Stimulated activated CD8-positive, alpha-beta memory T cell treated with anti-CD3 and anti-CD28 coated beads, Interleukin-12 subunit alpha, Interleukin-12 subunit beta, amount 100 ng/mL, for 4 hours (primary cell): ENCODE measurements around the gene ACAA1.
"Not testable (repeated sequence)": the region's sequence is repeated elsewhere in the genome, so short reads cannot be mapped to it uniquely, and the experiment has no call there.

Experiments used
- DNase-seq: peaks from one replicate; pipeline ENCODE4 v3.0.0-alpha.2; 2020; ENCODE audit warnings: low read depth

Gene ACAA1, protein sequence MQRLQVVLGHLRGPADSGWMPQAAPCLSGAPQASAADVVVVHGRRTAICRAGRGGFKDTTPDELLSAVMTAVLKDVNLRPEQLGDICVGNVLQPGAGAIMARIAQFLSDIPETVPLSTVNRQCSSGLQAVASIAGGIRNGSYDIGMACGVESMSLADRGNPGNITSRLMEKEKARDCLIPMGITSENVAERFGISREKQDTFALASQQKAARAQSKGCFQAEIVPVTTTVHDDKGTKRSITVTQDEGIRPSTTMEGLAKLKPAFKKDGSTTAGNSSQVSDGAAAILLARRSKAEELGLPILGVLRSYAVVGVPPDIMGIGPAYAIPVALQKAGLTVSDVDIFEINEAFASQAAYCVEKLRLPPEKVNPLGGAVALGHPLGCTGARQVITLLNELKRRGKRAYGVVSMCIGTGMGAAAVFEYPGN

DNA sequence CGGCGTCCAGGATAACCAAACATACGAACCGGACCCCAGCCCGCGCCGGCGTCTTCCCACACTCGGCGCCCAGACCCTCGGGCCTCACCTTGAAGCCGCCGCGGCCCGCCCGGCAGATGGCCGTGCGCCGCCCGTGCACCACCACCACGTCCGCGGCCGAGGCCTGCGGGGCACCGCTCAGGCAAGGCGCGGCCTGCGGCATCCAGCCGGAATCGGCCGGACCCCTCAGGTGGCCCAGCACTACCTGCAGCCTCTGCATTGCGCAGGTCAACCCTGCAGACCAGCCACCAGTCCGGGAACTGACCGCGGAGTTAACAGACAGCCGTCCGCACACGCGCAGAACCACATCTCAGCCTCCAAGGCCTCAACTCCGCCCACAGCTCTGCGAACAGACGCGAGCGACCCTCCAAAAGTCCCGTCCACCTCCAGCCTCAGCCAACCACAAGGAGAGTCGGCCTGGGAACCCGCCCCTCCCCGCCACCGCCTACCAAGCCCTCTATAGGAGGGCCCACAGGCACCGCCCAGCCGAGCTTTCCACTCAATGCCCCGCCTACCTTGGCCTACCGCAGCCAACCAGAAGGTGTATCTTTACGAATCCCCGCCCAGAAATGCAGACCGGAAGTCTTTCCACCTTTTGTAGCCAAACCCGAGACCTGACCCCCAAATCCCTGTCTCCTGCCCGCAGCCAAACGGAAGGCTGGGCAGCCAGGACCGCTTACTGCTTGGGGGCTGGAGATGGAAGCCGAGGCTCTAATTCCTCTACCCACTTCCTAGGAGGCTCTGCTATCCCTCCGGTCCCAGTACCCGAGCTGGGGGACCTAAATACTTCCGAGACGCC lies at the start of gene ACAA1:
TSS of gene ACAA1 (minus strand) at position 351 of the 838 bp plus-strand sequence. CDS start at position 259, 92 bp downstream.
- peak; percentile 96 for DNase-seq

DNA sequence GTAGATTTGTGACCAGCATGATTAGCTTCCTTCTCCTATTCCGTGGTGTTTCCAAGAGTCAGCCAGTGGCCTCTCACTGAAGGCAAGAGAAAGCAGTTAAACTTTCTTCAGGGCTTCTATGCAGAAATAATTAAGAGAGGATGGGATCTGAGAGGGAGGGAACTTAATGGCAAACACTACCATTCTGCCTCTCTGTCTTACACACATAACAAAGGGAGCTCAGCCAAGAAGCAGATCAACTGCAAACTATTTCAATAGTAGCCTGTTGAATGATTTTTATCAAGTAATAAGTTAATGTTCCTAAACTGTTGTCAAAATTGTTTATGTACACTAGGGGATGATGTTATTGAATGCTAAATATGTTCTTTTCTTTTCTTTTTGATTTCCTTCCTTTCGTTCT lies 40.3 kb upstream of the ACAA1 start:
- DNase-seq = no peak

DNA sequence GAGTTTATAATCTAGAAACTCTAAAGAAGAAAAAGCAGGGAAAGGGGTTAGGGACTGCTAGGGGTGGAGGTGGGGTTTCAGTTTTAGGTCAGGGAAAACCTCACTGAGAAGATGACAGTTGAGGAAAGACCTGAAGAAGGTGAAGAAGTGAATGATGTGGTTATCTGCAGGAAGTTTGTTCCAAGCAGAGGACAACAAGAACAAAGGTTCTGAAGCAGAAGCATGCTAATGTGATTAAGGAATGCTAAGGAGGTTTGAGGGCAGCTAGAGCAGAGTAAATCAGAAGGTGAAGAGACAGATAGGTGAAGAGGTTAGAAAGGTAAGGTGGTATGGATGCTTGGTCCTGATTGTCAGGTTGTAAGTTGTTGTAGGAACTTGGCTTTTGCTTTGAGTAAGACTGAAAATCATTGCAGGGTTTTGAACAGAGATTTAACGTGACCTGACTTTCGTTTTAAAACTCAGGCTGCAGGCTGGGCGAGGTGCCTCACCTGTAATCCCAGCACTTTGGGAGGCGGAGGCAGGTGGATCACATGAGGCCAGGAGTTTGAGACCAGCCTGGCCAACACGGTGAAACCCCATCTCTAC lies 37.0 kb upstream of the ACAA1 start:
- DNase-seq = no peak

DNA sequence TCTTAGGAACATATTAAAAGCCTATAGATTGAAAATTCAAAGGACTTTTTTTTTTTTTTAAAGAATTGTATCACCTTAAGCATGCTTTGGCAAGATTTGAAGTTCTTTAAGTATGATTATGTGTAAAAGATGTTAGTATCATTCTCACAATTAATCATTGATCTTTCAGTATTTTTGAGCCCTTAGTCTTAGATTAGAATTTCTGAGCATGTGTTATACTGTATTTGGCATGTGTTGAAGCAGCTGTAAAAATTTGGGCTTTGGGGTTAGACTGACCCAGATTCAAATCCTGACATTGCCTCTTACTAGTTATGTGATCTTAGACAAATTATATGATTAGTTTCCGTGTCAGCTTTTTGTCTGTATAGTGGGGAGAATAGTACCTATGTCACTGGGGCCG lies 34.7 kb upstream of the ACAA1 start:
- DNase-seq = no peak

DNA sequence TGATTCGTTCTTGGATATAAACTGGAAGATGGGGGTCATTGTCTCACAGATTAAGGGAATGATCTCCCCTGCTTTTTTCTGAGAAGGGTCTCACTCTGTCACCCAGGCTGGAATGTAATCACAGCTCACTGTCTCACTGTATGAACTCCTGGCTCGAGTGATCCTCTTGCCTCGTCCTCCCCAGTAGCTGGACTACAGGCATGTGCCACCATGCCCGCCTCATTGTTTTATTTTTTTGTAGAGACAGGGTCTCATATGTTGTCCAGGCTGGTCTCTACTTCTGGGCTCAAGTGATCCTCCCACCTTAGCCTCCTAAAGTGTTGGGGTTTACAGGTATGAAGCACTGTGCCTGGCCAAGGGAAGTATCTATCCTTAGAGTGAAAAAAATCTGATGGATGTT lies 33.8 kb upstream of the ACAA1 start:
- DNase-seq = no peak

DNA sequence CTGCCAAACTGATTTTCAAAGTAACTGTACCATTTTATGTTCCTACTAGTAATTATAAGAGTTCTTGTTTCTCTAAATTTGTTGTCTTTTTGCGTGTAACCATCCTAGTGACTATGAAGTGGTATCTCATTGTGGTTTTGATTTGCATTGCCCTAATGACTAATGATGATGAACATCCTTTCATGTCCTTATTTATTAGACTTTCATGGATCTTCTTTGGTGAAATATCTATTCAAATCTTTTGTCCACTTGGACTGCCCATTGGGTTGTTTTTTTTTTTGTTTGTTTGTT lies 32.0 kb upstream of the ACAA1 start:
- no peak for DNase-seq

DNA sequence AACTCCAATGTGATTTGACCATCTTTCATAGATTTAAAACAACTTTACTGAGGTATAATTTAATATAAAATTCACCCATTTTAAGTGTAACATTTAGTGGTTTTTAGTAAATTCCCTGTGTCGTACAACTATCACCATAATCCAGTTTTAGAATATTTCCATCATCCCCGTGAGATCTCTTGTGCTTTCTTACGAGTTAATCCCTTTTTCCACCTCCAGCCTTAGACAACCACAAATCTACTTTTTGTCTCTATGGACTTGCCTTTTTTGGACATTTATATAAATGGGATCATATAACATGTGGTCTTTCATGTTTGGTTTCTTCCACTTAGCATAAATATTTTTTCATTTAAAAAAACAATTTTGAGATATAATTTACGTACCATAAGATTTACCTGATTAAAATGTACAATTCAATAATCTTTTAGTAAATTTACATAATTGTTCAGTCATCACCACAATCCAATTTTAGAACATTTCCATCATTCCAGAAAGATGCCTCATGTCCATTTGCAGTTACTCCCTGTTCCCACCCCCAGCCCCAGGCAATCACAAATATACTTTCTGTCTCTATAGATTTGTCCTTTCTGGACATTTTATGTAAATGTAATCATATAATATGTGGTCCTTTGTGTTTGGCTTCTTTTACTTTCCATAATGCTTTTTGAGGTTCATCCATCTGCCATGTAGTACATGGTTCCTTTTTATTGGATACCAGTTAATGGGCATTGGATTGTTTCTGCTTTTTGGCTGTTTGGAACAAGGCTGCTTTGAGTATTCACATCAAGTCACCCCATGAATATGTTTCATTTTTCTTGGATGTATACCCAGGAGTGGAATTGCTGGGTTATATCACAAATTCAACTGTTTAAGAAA lies 31.5 kb upstream of the ACAA1 start:
- no peak for DNase-seq

DNA sequence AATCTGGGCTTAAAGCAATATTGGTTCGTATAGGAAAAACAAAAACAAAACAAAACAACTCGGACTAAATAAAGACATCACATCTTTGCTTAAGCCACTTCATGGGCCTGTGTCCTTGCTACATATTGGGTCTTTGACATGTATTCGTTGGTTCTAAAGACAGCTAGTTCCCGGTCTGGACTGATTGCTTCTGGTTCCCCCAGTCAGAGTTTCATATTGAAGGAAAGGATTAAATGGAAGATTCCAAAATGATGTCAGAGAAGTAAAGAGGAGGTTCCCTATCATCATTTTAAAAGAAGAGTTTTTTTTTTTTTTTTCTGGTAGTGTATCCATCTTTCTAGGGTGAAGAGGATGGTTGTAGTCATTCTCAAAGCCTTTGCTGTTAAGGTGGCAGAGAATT lies 30.7 kb upstream of the ACAA1 start:
- no peak for DNase-seq

DNA sequence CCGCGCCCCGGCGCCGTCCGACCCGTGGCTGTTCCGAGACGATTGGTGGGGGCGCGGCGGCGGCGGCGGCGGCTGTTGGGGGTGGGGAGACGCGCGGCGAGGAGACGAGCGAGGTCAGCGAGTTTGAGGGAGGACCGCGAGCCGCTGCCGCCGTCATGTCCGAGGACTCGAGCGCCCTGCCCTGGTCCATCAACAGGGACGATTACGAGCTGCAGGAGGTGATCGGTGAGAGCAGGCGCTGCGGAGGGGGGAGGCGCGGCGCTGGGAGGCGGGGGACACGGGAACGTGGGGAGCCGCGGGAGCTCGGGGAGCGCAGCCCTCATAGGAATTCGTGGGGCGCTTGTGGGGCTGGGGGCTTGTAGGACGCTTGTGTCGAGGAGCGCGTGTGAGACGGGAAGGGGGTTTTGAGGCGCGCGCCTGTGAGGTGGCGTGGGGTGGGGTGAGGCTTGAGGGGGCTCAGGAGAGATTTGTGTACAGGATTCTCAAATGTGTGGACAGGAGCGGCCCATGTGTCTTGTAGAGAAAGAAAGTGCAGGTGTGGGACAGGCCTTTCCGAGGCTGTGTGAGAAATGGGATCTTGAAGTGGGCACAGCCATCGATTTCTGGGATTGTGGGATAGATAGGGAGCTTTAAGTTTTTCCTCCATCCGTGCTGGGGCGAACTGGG lies 28.9 kb upstream of the ACAA1 start:
- DNase-seq = no peak

DNA sequence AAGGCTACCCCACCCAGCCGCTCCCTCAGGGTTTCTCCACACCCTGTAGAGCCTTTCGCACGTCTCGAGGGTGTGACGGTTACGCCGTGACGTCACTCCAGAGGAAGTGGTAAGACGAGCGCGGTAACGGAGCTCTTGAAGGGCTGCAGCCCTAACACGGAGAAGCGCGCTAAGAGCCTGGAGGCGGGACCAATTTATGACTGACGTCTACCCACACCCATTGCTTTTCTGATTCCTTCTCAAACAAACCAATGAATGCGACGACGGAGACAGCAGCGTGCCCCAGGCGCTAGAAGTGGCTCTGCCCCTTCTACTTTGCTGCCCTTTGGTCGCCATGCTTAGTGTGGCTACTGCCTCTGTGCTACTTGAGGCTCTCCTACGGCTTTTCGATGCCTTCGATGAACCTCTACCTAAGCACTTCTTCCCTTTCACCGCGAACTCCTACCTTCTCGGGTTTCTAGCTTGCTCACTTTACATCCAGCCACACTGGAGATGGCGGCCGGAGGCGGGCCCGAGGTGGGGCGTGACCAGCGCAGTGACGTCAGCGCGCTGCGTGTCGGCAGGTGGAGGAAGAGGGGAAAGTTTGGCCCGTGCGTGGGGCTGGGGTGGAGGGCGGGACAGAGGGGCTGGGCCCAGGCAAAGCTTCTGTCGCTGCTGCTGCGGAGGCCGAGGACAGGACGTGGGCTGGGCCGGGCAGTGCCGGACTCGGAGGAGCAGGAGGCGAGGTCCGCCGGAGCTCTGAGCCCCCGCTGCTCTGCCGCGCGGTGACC lies 28.2 kb upstream of the ACAA1 start, which contains the start of gene OXSR1:
TSS of gene OXSR1 (plus strand) at position 586 of the 770 bp plus-strand sequence. CDS start 340 bp downstream, outside the sequence.
- DNase-seq = peak; percentile 91

DNA sequence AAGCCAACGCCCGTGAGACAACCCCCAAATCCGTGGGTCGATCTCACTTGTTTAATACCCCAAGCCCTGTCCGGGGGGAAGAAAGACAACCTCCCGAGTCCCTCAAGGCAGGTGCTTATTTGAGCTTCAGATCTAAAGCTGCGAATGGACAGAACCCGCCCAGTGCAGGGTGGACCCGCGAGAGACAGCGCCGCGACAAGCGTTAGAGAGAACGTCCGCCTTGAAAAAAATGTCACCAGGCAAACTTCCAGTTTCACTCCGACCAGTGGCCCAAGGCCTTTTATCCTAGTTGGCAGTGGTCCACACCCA lies 27.7 kb upstream of the ACAA1 start:
- DNase-seq = no peak

DNA sequence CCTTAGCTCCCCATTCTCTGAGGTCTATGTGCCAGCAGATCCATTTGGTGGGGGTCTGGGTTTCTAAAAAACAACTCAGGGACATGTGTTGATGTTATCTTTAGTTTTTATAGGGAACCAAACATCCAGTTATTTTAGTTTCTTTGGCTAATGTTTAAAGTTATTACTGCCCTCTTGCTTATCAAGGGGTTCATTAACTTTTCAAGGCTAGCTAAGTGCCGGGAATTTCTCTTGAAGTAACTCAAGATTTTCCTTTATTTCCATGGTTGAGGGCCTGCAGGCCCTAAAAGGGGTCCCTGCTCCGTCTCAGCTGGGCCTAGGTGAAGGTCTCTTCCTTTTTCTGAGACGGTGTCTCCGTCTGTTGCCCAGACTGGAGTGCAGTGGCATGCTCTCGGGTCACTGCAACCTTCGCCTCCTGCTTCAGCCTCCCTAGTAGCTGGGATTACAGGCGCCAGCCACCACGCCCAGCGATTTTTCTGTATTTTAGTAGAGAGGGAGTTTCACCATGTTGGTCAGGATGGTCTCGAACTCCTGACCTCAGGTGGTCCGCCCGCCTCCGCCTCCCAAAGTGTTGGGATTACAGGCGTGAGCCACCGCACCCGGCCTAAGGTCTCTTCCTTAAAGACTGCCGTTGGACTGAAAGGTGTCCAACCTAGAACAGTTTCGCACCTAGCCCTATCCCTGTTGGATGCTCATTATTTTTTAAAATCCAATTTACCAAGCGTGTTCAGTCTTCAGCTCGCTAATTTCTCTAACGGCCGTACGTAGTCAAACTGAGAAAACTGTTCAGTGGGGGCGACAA lies 27.1 kb upstream of the ACAA1 start:
- DNase-seq = no peak

DNA sequence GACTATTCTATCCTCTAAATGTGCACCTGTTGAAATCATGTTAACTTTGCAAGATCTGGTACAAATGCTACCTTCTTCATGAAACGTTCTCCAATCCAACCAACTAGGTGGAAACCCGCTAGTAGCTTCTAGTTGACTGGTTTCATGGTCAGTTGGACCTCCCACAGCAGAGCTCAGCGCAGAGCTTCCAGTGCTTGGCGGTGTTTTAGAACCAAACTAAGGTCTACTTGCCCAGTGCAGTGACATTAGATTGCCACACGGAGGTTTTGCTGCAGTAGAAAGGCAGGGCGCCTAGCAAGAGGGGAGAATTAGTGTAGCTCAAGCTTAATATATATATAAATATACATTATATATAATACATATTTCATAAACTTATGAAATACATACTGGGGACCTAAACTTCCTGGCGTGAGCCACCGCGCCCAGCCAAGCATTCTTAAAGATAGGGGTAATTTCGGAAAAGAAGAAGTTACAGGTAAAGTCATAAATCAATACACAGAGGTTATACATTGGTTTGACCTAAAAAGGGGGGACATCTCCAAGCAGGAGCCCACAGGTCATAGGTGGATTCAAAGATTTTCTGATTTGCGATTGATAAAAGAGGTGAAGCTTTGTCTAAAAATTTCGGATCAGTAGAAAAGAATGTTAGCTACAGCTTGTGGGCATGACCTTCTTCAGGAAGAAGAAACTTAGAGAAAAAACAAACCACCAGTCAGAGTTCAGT lies 26.4 kb upstream of the ACAA1 start:
- no peak for DNase-seq

DNA sequence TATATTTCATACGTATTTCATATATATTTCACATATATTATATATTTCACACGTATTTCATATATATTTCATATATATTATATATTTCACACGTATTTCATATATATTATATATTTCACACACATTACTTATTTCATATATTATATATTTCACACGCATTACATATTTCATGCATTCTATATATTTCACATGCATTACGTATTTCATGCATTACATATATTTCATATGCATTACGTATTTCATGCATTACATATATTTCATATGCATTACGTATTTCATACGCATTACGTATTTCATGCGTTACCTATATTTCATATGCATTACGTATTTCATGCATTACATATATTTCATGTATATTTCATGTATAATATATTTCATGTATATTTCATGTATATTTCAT lies 23.8 kb upstream of the ACAA1 start:
- DNase-seq = not testable (repeated sequence)

DNA sequence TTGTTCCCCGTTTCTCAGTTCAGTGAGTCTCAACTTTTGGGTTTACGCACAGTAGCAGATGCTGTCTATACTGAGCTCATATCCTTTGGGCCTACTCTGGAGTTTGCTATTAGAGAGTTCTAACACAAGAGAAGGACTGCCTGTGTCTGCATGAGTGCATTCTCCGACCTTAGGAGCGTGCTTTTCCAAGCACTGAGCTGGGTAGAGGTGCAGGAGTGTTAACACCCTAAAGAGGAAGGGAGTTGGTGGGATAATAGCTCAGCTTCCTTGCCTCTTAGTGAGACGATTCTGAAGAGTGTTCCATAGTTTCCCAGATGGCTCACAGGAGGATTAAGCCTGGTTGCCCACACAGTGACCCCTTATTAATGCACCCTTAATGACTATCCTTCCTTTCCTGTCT lies 21.5 kb upstream of the ACAA1 start:
- no peak for DNase-seq

DNA sequence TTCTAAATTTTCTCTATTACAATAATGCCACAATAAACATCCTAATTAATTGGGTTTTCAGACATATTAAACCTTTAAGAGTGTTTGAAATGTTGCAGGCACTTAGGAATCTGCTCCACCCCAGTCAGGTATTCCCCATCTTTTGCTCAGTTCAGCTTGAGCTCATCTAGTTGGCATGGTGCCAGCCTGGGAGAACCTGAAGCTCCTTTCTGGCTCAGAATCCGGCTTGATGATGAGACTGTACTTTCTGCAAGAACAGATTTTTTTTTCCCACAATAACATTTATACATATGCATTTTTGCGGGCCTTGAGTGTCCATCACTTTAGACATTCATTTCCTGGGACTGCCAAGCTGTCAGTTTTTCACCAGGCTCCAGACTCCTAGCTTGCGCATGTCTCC lies 20.7 kb upstream of the ACAA1 start:
- no peak for DNase-seq

DNA sequence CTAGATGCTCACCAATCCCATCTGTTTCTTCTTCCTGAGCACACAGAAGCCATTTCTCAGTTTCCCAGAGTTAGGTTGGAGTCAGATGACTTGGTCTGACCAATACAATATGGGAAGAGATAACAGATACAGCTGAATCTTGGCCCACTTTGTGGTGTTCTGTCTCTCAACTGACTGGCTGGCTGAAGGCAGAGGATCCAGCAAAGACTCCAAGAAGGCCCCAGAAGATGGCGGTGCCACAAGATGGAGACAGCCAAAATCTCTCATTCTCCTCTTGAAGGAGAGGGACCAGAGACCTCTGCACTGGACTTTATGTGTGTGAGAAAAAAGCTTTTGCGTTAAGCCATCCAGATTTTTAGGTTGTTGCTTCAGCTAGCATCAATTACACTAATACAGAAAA lies 20.2 kb upstream of the ACAA1 start:
- no peak for DNase-seq

DNA sequence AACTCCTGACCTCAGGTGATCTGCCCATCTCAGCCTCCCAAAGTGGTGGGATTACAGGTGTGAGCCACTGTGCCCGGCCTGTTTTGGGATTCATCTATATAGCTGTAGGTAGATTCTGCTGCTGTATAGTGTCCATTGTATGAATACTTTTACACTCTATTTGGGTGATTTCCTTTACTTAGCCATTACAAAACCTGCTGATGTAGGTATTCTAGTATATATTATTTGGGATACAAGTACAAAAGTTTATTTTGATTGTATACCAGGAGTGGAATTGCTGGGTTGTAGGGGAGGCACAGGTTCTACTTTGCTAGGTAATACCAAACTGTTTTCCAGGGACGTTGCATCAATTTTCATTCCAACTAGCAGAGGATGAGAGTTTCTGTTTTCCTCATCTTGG lies 18.9 kb upstream of the ACAA1 start:
- no peak for DNase-seq

DNA sequence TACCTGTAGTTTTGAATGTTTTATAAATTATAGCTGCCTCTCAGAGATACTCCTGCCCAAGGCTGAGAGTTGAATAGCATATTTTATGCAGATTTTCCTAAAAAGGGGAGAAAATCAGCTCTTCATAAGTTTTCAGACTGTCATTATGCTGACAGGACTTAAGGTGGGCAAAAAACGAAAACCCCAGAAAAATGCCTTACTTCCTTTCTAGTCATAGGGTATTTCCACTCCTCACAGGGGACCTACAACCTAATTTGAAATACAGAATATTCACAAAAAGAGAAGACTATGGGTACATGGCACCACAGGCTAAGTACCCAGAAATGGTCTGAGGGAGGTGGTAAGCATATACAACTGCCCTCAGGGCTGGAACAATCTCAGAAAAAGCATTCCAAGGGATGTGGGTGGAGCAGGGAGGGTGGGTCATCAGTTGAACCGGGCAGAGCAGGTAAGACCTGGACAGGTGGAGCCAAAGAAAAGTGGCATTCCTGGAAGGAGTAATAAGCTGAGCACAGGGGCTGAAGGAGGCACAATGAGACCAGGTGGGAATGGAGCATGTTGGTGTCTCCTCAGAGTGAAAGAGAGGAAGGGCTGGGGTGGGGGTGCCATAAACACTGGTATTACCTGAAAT lies 17.8 kb upstream of the ACAA1 start:
- DNase-seq = no peak
